ENCODE results near the gene PDHB.

The PDHB gene

GRCh38 chr3:58434990-58435389 lies 1.4 kb upstream of the PDHB start:
- no peak for DNase-seq

GRCh38 chr3:58434511-58434910 lies 879 bp upstream of the PDHB start:
- no peak for DNase-seq

GRCh38 chr3:58434168-58434504 lies 504 bp upstream of the PDHB start:
- DNase-seq = no peak

- no peak for DNase-seq
Measured at GRCh38 chr3:58432905-58433304, 727 bp downstream of the PDHB start.

- DNase-seq = no peak
Measured at GRCh38 chr3:58429657-58430056, 4.0 kb downstream of the PDHB start.

GRCh38 chr3:58427661-58428361 lies 5.8 kb downstream of the PDHB start:
- DNase-seq = no peak

- no peak for DNase-seq
Measured at GRCh38 chr3:58425782-58426181, 7.8 kb downstream of the PDHB start.

- no peak for DNase-seq
Measured at GRCh38 chr3:58424613-58425012, 9.0 kb downstream of the PDHB start.

GRCh38 chr3:58422756-58423325 lies 10.8 kb downstream of the PDHB start:
- peak; percentile 23 to 52 for DNase-seq

- no peak for DNase-seq
Measured at GRCh38 chr3:58421004-58421403, 12.6 kb downstream of the PDHB start.

GRCh38 chr3:58419780-58420507 lies 13.7 kb downstream of the PDHB start:
- no peak for DNase-seq

GRCh38 chr3:58418227-58418626 lies 15.4 kb downstream of the PDHB start:
- no peak for DNase-seq

- DNase-seq = no peak
Measured at GRCh38 chr3:58417075-58417474, 16.6 kb downstream of the PDHB start.

- DNase-seq = no peak
Measured at GRCh38 chr3:58416191-58416590, 17.4 kb downstream of the PDHB start.

GRCh38 chr3:58414538-58415197 lies 19.0 kb downstream of the PDHB start:
- peak; percentile 12 to 62 for DNase-seq

- no peak for DNase-seq
Measured at GRCh38 chr3:58411851-58412830, 21.5 kb downstream of the PDHB start.

- no peak for DNase-seq
Measured at GRCh38 chr3:58411036-58411435, 22.6 kb downstream of the PDHB start.

- no peak for DNase-seq
Measured at GRCh38 chr3:58409663-58410062, 24.0 kb downstream of the PDHB start.

GRCh38 chr3:58408906-58409305 lies 24.7 kb downstream of the PDHB start:
- no peak for DNase-seq

- no peak for DNase-seq
Measured at GRCh38 chr3:58404396-58404795, 29.2 kb downstream of the PDHB start.

GRCh38 chr3:58403513-58404109 lies 30.0 kb downstream of the PDHB start:
- no peak for DNase-seq

GRCh38 chr3:58398669-58399333 lies 34.8 kb downstream of the PDHB start:
- no peak for DNase-seq

Data from NCI-H524 (cell line).